PC-9 (cell line): Measurements from ENCODE around the gene POU2F3. TPM values are rescaled to one million over a fixed set of nuclear protein-coding genes. Genes with fewer than 3 reads are reported as not detected.

Experiments used
- Bru-seq: library from RNA; stranded (reverse); fragments of 400-500 nt; gene quantifications from one replicate; lab custom pipeline; 2021; lab: Mats Ljungman, UMichigan
- BruChase-seq, 2 experiments: library from RNA; stranded (reverse); fragments of 400-500 nt; gene quantifications; one replicate each; lab custom pipeline; 2021; lab: Mats Ljungman, UMichigan
- BruUV-seq: library from RNA; stranded (reverse); fragments of 400-500 nt; replicated peaks from 2 replicates; lab custom pipeline; 2021; lab: Mats Ljungman, UMichigan
- CTCF ChIA-PET: fragments of 300-600 bp; sonication (Branson Sonifier 250); formaldehyde crosslinking; loops from one replicate; lab custom pipeline; 2022; ENCODE audit warnings: antibody characterized with exemption; lab: Charles Lee
- POLR2A ChIA-PET: fragments of 300-600 bp; sonication (Branson Sonifier 250); formaldehyde crosslinking; loops from one replicate; lab custom pipeline; 2022; ENCODE audit warnings: antibody characterized with exemption; ENCODE audit not compliant: unreplicated experiment; lab: Charles Lee
- DNase-seq, 2 experiments: peaks; one replicate each; pipeline versions ENCODE4 v3.0.0 to v3.0.0-alpha.2; 2015 to 2022; ENCODE audit warnings: mixed read lengths in 1 of 2
- H2AFZ ChIP-seq: fragments of 200-600 bp; sonication (generic); 2 replicates; pipeline ENCODE4 v1.8.1; 2017; ENCODE audit warnings: antibody characterized with exemption
- H3F3A ChIP-seq: fragments of 200-600 bp; sonication (generic); 2 replicates; pipeline ENCODE4 v1.8.1; 2017; ENCODE audit warnings: antibody characterized with exemption, mild to moderate bottlenecking, low read depth; ENCODE audit not compliant: insufficient read depth
- H3K27ac ChIP-seq: fragments of 200-600 bp; sonication (generic); 2 replicates; pipeline ENCODE4 v1.6.1; 2016; ENCODE audit warnings: mixed run types
- H3K27me3 ChIP-seq: fragments of 200-600 bp; sonication (generic); 2 replicates; pipeline ENCODE4 v1.6.1; 2016; ENCODE audit warnings: low read depth, mixed run types; ENCODE audit not compliant: insufficient read depth
- H3K36me3 ChIP-seq: fragments of 200-600 bp; sonication (generic); 2 replicates; pipeline ENCODE4 v1.6.1; 2016; ENCODE audit warnings: low read depth, mixed run types
- H3K4me1 ChIP-seq: fragments of 200-600 bp; sonication (generic); replicated peaks from 2 replicates; pipeline ENCODE4 v1.6.1; 2016; ENCODE audit warnings: mixed run types; ENCODE audit not compliant: insufficient read depth
- H3K4me2 ChIP-seq: fragments of 200-600 bp; sonication (generic); 2 replicates; pipeline ENCODE4 v1.6.1; 2017; ENCODE audit warnings: mixed run types
- H3K4me3 ChIP-seq: fragments of 200-600 bp; sonication (generic); 2 replicates; pipeline ENCODE4 v1.6.1; 2016; ENCODE audit warnings: mixed run types
- H3K79me2 ChIP-seq: fragments of 200-600 bp; sonication (generic); 2 replicates; pipeline ENCODE4 v1.6.1; 2017; ENCODE audit warnings: low read depth, mixed run types
- H3K9me2 ChIP-seq: fragments of 200-600 bp; sonication (generic); 2 replicates; pipeline ENCODE4 v1.8.1; 2017; ENCODE audit warnings: mild to moderate bottlenecking; ENCODE audit not compliant: insufficient read depth
- H3K9me3 ChIP-seq: fragments of 200-600 bp; sonication (generic); 2 replicates; pipeline ENCODE4 v1.8.1; 2016; ENCODE audit warnings: low read depth; ENCODE audit not compliant: insufficient read depth
- H4K20me1 ChIP-seq: fragments of 200-600 bp; sonication (generic); 2 replicates; pipeline ENCODE4 v1.8.1; 2017; ENCODE audit not compliant: insufficient read depth
- EZH2 ChIP-seq: fragments of 200-600 bp; sonication (generic); IDR thresholded peaks from 2 replicates; pipeline ENCODE4 v1.8.0; 2017; ENCODE audit warnings: antibody characterized with exemption, low read depth
- intact Hi-C: fragments of 100-400 bp; cut with micrococcal nuclease; formaldehyde crosslinking; loops from one replicate; pipeline ENCODE4 v1.10.0; 2022; ENCODE audit not compliant: unreplicated experiment
- long read RNA-seq: library from polyadenylated mRNA; stranded (forward); transcript quantifications from one replicate; pipeline ENCODE4 v2.0.0, GENCODE V29; 2022
- total RNA-seq: library from RNA; stranded (reverse); gene quantifications from 2 replicates; pipeline ENCODE4 v1.2.3, GENCODE V29; 2021
- TF ChIP-seq, protein P1 (sequence below): fragments of 200-600 bp; sonication (generic); conservative IDR thresholded peaks from 2 replicates; pipeline ENCODE4 v1.6.1; 2017; ENCODE audit warnings: mixed run types, antibody characterized with exemption, mild to moderate bottlenecking, moderate library complexity

POU2F3 gene
- 2.3 and 2.9 TPM in 2 replicates for total RNA-seq
- Bru-seq, nascent RNA, result percentile 17 among the genes with signal in this experiment
- percentile 14 among the genes with signal in this experiment for BruChase-seq, experiment 1, labeled RNA remaining after a 2-hour chase
- percentile 18 among the genes with signal in this experiment for BruChase-seq, experiment 2, labeled RNA remaining after a 6-hour chase
- long read RNA-seq, partial matches to known transcripts, result 0 of 8 reads
- long read RNA-seq, other reads (novel, unspliced or antisense), result 0 of 8 reads

DNA sequence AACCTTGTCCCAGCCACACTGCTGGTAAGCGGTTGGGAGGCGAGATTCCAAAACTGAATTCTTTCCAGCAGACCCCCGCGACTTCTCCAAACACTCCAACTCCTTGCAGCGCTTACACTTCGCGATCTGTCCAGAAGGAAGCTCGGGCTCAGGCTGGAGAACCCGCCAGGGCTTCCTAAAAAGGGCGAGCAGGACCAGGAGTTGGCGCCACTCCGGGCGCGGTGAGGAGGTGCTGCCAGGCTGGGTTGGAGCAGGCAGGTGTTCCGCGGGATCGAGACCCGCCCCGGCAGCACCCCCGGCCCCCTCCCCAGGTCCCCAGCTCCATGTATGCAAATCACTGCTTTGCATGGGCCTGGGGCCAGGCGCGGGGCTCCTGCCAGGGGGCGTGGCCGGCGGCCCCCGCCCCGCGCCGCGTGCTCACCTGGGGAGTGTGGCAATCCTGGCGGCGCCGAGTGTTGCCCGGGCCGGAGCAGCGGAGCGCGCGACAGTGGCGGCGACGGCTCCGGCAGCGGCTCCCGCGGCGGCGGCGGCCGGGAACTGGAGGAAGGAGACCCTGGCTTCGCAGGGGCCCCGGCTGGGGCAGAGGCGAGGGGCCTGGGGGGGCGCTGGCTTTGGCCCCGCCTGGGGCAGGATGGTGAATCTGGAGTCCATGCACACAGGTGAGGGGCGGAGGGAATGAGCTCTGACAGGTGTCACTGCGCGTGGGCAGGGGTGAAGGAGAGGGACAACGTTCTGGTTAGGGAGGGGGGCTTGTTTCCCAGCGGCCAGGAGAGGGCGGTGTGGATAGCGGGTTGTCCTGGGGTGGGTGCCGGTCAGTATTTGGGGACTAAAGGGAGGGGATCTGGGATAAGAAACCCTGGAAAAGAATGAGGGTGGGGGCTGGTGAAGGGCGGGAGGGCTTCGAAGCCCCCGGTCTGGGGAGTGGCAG, at the start of gene POU2F3:
Gene POU2F3, plus strand, starts transcription at position 428 of the 928 bp plus-strand sequence. Its CDS starts 204 bp downstream, at position 632.
- no TSS peak for BruUV-seq

DNA sequence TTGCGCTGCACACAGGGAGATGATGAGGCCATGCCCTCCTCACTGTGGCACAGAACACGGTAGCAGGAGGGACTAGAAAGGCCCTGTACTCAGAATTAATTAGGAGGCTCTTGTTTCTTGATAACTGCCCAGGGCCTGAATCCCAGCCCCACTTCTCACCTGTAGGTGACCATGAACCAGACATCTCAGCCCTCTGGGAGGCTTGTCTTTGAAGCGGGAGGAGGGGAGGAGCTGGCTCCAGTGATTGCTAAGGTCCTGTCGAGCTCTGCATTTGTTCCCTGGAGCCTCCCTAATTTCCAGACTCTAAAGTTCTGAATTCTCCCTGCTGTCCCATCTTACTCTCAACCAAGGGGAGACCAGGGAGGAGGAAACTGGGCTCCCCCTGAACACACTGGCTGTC, 48.9 kb upstream of the POU2F3 start:
- intact Hi-C loops, result no loop called here
- H3K9me3 ChIP-seq, result no peaks in the 10 kb centered on the region
- no peak for TF ChIP-seq EZH2
- TF ChIP-seq, protein P1, sequence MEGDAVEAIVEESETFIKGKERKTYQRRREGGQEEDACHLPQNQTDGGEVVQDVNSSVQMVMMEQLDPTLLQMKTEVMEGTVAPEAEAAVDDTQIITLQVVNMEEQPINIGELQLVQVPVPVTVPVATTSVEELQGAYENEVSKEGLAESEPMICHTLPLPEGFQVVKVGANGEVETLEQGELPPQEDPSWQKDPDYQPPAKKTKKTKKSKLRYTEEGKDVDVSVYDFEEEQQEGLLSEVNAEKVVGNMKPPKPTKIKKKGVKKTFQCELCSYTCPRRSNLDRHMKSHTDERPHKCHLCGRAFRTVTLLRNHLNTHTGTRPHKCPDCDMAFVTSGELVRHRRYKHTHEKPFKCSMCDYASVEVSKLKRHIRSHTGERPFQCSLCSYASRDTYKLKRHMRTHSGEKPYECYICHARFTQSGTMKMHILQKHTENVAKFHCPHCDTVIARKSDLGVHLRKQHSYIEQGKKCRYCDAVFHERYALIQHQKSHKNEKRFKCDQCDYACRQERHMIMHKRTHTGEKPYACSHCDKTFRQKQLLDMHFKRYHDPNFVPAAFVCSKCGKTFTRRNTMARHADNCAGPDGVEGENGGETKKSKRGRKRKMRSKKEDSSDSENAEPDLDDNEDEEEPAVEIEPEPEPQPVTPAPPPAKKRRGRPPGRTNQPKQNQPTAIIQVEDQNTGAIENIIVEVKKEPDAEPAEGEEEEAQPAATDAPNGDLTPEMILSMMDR, result no peak
- H3F3A ChIP-seq, result no peaks in the 10 kb centered on the region
- H4K20me1 ChIP-seq, result no peaks in the 10 kb centered on the region
- H2AFZ ChIP-seq, result no peak overlapping the region
- BruUV-seq, result no TSS peak
- no peaks in the 10 kb centered on the region for H3K36me3 ChIP-seq
- H3K27ac ChIP-seq, result no peak overlapping the region
- no peaks in the 10 kb centered on the region for H3K9me2 ChIP-seq
- no peak overlapping the region for H3K4me3 ChIP-seq
- no peaks in the 10 kb centered on the region for H3K4me1 ChIP-seq
- H3K27me3 ChIP-seq, result peaks cover 11% of the 10 kb centered on the region; the same call in 1 of the 2 replicates
- no peaks in the 10 kb centered on the region for H3K79me2 ChIP-seq
- no peak for DNase-seq
- H3K4me2 ChIP-seq, result no peak overlapping the region
- ChIA-PET CTCF (no interaction called here), POLR2A (interaction anchor here (0.6 kb wide), 1 partner anchor 1335 kb away, joined by 23 read pairs; no protein-coding TSS in a partner anchor)

More for the DNA sequence above, at the start of gene POU2F3:
- H3K9me2 ChIP-seq, result no peaks in the 10 kb centered on the region
- H3K4me2 ChIP-seq, result peak within 1 kb of the TSS; percentile 34; the same call in 1 of the 2 replicates
- ChIA-PET POLR2A (interaction anchor here (0.6 to 0.7 kb wide), 2 partner anchors 64 to 147 kb away, joined by 4 read pairs; no protein-coding TSS in a partner anchor), CTCF (no interaction called here)
- H3K4me3 ChIP-seq, result no peak within 1 kb of the TSS
- H3K79me2 ChIP-seq, result no peaks in the 10 kb centered on the region
- H3K9me3 ChIP-seq, result no peaks in the 10 kb centered on the region
- no peak within 1 kb of the TSS for H3K27ac ChIP-seq
- peaks cover 15% of the 10 kb centered on the region for H3K4me1 ChIP-seq
- peaks cover 22% of the 10 kb centered on the region; the same call in 1 of the 2 replicates for H3F3A ChIP-seq
- no peak for TF ChIP-seq EZH2
- TF ChIP-seq, protein P1, result peak; percentile 31; the same call in 1 of the 2 replicates
- no peak within 1 kb of the TSS for H2AFZ ChIP-seq
- peaks cover 15% of the 10 kb centered on the region; the same call in 1 of the 2 replicates for H3K27me3 ChIP-seq
- H4K20me1 ChIP-seq, result no peaks in the 10 kb centered on the region
- intact Hi-C loops, result loop anchor here (5.0 to 10.0 kb wide), 4 partner anchors 192 to 955 kb away; no protein-coding TSS in a partner anchor
- DNase-seq, result peak in 1 of 2 experiments; percentile 19
- H3K36me3 ChIP-seq, result no peaks in the 10 kb centered on the region
